SK-N-DZ (cell line): ENCODE data around the gene TNIK.
"Not testable (repeated sequence)": the region's sequence is repeated elsewhere in the genome, so short reads cannot be mapped to it uniquely, and the experiment has no call there.

Experiments used
- DNase-seq: peaks from one replicate; pipeline ENCODE4 v3.0.0-alpha.2; 2015; ENCODE audit warnings: low spot score

TNIK gene

DNA sequence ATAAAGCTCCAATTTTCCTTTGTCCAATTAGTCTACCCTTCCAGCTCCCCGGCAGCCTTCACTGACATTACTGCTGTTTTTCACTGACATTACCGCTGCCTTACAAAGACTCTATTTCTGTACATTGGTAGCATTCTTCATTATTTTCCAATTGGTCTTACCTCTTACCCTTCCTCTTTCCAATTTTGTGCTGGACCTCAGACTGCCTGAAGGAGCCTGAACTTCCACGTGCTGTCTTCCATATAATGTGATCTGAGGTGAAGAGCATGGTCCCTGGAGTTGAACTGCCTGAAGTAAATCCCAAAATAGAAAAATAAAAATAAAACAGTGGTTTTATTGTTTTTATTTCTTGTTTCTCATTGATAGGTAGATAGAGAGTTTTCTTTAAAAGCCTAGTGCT, 9.2 kb upstream of the TNIK start:
- no peak for DNase-seq

DNA sequence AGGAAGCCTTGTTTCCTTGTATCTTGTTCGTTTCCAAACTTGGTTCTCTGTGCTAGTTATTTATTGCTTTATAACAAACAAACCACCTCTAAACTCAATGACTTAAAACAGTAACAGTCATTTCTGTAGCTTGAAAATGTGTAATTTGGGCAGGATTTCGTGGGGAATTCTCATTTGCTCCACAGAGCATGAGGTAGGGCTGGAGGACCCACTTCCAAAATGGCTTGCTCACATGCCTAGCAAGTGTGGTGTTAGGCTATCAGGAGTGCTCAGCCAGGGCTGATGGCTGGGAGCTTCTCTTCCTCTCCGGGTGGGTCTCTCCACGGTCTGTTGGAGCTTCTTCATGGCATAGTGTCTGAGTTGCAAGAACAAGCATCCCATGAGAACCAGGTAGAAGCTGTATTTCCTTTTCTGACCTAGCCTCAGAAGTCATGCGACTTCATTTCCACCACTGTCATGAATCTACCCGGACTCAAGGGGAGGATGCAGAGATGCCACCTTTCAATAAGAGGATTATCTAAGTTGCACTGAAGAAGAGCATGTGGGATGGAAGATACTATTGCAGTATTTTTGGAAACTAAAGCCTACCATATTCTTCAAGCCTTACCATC, 8.2 kb upstream of the TNIK start:
- no peak for DNase-seq

DNA sequence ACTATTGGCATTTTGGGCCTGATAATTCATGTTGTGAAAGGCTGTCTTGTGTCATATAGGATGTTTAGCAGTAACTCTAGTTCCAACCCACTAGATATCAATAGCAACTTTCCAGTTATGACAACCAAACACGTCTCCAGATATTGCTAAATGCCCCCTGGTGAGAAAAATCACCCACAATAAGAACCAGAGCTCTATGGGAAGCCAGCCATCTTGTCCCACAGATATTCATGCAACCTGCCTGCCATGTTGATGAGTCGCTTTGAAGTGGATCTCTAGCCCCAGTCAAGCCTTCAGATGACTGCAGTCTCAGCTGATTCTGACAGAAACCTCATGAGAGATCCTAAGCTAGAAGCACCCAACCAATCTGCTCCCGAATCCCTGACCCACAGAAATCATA, 5.6 kb upstream of the TNIK start:
- no peak for DNase-seq

DNA sequence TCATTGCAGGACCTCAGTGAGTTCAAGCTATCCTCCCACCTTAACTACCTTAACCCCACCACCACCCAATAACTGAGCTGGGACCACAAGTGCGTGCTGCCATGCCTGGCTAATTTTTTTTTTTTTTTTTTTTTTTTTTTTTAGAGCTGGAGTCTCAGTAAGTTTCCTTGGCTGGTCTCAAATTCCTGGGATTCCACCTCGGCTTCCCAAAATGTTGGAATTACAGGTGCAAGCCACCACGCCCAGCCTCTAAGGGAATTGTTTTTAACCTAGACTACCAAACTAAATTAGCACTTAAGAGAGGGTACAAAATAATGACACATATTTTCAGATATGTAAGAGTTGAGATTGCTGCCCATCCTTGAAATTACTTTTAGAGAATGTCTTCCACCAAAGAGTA, 4.3 kb upstream of the TNIK start:
- DNase-seq, result no peak

DNA sequence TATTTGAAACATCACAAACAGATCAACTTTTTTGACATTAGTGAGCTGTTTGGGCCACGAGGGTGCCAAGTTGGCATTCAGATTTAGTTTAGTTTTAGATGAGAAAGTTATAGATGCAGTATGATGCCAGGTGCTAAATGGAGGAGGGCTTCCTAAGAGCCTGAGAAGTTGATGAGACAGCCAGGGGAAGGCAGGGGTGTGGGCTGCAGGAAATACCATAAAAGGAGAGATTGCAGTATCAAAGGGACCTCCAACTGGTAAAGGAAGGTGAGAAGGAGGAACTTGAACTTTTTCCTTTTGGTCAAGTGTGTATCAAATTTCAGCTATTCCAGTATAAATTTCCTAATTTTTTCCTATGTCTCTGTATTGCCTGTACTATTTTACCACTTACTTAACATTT, 2.0 kb upstream of the TNIK start:
- DNase-seq, result no peak

DNA sequence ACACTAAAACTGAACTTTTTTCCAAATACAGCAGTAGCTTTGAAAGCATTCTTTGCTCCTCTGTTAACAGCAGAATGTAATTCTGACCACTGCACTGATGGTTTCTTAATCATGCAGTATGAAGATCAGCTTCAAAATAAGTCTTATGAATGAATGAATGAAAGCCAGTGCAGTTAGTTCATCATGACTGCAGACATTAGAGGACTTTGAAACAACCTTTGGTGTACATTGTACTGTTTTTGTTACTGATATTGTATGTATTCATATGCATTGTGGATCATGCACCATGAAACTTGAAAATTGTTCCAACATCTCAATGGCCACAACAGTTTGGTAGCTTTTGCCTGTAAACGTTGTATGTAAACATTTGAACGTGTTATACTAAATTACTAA, 1.3 kb upstream of the TNIK start:
- no peak for DNase-seq

DNA sequence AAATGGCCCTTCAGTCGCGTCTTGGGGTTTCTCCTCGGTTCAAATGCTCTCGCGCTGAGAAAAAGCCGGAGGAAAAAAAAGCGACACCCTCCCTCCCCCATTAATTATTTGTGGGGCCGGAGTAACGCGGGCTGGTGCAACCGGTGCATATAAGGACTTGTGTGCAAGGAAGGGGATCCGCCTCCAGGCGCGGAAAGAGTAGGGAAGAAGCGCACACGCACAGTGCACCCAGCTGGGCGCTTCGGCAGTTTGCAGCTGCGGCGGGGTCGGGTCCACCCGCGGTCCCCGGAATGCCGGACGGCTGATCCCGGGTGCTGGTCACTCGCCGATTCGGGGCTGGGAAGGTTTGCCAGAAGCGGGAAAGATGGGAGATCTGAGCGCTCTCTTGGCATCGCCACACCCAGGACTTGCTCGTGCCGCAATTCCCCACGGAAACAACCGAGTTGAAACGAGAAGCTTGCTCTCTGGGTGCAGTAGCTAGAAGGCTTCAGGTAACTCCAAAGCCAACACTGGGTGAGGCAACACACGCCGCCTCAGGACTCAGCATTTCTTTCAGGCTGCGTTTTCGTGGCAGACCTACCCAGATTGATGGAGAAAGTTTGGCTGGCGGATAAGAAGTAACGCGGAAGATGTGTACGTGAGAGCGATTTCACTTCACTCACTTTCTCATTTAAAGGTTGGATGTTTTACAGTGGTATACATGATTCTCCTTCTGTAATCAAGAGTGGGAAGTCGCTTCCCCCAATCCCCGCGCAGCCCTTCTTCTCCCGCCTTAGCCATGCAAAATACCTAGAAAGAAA, 720 bp upstream of the TNIK start:
- DNase-seq, result peak; percentile 78

DNA sequence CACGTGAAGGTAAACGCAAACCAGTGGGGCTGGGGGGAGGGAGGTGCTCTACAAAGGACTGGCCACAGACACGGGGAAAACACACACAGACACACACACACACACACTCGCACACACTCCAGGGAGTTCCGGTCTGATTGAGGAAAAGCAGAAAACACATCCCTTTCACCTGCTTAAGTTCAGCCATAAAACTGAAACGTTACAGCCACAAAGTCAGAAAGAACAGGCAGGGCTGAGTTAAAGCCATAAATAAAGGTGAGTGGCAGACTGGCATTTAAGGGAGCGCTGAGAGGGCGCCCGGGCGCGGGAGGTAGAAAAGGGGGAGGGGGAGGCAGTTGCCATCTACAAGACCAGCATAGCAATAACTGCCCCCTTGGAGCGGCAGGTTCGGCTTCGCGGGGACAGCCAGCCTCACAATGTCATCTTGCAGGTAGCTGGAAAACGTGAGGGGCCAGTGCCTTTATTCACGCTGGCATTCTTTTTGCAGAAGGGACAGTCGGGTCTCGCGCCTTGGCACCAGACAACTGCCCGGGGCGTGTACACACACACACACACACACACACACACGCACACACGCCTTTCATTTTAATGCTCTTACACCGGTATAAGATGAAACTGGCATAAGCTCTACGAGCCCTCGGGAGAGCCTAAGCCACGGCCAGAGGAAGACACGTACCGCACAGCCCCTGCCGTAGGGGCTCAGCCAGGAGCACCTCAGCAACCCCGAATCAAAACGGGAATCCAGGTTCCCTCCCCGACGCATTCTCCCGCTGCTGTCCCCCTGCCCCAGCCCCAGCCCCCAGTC, 866 bp downstream of the TNIK start:
- peak; percentile 29 for DNase-seq

DNA sequence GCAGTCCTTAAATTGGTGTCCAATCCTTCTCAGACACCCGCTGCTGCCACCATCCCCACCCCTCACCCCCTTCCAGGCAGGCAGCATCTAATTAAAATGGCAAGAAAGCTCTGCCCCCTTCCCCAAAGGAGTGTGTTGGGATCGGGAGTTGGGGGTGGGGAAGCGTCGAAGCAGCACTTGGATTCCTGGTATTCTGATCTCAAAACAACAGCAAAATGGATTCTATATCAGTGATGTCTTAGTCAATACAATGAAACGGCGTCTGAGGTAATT, 1.4 kb downstream of the TNIK start:
- no peak for DNase-seq

DNA sequence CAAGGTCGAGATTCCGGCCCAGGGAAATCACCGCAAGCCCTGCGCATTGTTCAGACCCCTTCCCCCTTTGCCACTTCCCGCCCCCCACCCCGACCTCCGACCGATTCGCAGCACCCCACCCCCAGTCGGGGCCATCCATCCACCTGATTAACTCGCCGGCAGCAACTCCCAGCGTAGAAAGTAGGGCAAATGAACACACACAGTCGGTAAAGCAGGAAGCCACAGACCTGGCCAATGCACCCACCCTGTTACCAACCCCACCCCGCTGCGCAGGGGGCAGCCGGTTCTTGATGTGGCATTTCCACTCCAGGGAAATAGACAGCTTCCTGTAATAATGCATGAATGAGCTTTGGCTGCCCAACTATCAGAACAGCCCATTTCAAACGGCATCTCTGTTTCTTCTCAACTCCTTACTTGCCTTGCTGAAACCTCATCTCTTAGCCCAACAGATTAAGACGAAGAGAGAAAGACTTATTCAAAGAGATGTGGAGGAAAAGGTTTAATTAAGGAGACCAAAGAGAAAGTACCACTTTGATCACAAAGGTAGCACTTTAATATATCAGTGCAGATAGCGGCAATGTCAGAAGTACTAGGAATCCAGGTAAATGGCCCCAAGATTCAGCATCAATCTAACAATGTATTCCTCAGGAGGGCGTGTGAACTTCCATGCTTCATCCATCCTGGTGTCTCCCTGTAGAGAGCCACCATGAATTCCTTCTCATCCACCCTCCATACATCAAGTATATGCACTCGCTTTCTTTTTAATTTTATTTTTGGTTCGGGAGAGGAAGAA, 1.9 kb downstream of the TNIK start:
- DNase-seq, result no peak

DNA sequence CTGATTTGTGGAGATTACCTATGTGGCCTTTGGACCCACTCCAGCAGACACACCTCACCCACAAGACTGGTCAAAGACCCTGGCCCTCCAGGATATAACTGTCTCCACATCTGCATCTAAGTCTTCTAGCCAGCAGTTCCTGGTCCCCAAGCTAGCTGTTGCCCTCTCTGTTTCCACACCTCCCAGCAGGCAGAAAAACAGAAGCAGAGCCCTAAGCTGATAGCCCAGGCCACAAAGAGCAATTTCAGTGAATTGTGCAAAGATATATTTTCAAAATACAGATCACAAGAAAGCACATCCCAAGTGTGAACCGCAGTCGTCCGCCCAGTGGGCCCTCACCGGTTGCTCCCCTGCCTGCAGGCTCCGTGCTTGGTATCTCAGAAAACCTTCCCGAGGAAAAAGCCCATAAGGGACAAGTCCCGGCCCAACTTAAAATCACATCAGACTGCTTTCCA, 2.6 kb downstream of the TNIK start:
- DNase-seq, result no peak

DNA sequence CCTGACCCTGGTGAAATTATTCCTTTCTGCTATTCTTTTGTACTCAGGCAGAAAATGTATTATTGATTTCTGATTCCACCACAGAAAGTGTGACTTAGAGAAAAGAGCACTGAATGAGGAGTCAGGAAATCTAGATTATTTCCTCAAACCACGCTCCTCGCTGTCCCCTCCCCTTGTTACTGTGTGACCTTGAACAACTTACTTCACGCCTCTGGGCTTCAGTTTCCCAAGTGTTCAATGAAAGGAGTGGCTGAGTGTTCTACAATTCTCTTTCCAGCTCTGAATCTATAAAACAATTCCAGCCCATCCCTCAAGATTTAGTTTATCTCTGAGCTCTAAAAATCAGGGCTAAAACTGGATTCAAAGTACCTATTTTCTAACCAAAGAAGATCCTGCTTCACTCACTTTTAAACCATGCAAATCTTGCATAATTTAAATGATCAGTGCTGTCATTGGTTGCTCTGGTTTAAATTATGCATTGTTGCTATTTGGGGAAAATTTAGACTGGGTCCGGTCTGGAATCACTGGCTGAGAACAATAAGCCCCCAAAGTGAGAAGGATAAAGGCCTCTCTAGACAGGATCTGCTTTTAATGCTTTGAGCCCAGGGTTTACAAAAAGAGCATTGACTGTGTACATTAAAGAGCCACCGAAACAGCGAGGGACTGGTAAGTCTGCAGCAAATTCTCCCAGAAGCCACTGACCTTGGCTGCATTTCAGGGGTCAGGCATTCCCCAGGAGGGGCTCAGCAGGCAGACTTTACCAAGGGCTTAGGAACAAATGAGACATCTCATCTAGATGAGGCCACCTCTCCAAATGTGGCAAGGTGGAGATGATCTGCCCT, 3.2 kb downstream of the TNIK start:
- no peak for DNase-seq

DNA sequence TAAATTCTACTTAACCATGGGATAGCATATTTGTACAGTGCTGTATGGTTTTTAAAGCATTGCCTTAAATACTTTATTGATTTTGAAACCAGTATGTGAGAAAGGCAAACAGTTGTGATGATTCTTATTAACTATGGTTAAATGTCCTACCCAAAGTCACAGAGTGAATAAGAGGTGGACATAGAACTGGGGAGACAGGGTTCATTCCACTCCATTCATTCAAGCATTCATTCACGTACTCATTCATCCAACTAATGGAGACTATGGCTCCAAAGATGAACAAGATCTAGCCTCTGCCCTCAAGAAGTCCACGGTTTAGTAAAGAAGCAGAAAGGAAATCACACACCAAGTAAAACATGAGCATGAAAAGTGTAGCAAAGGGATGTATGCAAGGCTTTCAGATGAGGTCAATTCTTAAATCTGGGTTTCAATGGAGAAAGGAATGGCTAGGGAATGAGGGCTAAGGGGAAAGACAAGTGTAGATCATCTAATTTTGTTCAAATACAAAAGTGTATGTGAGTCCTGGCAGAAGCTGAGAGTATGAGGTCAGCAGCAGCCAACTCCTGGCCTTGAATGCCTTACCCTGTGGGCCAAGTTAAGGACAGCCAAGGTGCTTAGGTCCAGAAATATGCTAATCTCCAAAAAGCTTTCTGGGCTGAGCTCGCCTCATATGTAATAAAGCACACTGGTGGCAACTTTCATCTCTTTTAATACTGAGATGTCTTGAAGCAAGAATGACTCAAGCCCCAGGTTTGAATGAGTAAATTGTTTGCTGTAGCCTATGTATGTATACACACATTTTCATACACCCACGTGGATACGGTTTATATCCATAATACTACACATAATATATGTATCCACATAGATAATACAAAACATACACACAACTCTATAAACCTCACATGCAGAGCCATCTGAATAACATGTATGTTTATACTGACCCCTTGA, 4.3 kb downstream of the TNIK start:
- no peak for DNase-seq

DNA sequence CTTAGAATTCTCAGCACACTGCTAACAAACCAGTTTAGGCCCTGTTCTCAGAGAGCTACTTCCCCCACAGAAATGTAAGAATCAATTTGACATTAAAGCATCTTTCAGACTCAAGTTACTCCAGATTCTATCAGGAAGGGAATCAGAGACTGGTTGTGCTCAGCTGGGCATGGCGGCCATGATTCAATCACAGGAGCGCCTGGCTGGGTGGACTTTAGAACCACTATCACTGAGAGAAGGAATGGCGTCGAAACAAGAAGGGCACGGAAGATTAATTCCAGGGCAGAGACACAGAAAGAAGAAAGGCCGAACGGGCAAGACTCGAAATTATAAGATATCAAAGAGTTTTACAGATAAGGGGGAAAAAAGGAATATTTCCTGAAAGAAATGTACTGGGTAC, 6.2 kb downstream of the TNIK start:
- DNase-seq, result peak; percentile 73

DNA sequence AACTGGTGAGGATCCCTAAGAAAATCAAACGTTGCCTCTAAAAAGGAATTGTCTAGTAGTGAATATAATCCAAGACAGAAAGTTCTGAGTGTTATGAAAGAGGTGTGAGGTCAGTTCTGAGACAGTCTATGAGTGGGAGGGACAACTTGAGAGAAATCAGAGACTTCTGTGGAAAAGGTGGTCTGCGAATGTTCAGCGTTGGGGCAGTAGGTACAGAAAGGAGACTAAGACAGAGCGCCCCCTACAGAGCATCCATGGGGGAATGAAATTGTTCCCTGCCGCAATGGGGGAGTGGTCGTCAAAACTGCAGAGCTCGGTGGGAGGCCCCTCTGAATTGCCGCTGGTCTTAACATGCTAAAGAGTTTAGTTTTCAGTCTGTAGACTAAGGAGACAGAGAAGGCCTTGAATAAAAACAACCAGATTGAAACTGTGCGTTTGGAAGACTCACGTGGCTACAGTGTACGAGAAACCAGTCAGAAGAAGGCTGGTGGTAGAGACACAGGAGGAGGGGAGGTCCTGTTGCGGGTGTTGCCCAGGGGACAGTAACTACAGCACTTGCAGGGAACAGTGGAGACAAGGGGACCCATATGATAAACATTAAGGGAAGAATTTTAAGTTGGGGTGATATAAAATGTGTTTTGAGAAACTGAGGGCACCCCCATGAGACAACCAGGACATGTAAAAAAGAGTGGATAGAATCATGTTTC, 6.9 kb downstream of the TNIK start:
- peak; percentile 46 for DNase-seq

DNA sequence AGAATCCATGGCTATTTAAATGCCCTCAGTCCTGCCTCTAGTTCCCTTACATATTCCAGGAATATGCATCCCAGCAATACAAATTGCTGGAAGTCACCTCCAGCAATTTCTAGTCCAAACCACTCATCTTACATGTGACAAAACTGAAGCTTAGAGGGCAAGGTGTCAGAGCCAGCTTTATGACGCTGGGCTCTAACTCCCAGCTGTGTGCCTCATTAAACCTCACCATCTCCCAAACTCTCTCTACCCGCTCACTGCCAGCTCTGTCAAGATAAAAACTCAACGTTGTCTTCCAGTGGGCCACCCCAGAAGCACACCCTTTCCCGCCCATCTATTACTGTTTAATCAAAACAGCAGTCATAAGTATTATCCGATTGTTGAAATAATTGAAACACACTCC, 7.9 kb downstream of the TNIK start:
- DNase-seq, result no peak

DNA sequence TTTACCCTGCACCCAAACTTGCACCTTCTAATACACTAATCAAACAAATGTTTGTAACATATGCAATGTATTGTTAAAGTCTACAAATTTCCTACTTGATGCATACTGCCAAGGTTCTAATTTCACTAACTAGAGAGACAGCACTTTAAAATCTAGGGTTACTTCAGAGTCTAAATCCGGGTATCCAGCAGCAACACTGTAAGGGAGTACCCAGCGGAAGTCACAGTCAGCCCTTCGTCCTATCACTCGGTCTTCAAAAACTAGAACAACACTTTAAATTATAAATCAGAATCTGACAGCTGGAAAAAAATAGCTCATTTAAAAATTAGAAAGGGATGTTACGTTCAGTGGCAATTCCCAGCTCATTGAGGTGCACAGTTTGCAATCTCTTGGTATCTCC, 8.3 kb downstream of the TNIK start:
- no peak for DNase-seq

DNA sequence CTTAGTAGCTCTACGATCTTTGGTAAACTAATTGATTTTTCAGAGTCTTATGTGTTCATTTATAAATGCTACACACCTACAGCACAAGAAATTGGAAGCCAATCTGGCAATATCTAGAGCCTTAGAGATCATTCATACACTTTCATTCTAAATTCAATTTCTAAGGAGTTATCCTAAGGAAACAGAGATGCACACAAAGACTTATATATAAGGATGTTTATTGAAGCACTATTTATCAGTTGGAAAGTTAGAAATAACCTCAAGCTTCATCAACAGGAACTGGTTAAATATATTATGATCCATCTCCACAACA, 12.7 kb downstream of the TNIK start:
- DNase-seq, result not testable (repeated sequence)

DNA sequence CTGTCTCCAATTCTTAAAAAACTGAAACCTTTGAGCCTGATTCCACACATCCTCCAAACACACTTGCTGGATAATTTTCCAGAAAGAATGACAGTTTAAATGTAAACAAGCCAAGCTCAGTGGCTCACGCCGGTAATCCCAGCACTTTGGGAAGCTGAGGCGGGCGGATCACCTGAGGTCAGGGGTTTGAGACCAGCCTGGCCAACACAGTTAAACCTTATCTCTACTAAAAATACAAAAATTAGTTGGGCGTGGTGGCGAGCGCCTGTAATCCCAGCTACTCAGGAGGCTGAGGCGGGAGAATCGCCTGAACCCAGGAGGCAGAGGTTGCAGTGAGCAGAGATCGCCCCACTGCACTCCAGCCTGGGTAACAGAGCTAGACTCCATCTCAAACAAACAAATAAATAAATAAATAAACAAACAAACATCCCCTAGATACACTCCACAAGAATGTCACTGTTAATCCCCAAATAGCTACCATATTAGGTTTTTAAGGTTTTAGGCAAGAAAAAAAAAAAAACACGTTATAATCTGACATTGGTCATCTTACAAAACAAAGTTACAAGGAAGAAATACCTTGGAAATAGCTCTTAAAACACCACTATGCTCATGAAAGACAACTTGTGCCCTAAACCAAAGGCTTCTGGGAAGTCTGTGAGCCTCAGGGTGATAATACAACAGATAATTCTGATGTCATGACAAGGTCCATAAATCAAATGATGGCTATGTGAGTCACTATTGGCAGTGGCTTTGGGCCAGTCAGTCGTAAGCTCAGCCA, 13.2 kb downstream of the TNIK start:
- DNase-seq, result no peak
